Activated CD8-positive, alpha-beta T cell treated with anti-CD3 and anti-CD28 coated beads for 36 hours (primary cell): ENCODE measurements around the gene ATAD3B. TPM values are rescaled to one million over a fixed set of nuclear protein-coding genes. Genes with fewer than 3 reads are reported as not detected.

Experiments used
- ATAC-seq: fragments of 200-7000 bp; cut with Tn5 transposase; one replicate; pipeline ENCODE4 v1.10.0; 2021; ENCODE audit warnings: mild to moderate bottlenecking, moderate library complexity
- CTCF ChIA-PET: fragments of 350-600 bp; sonication (Branson Sonifier 250); formaldehyde crosslinking; loops from one replicate; lab custom pipeline; 2021; ENCODE audit warnings: antibody characterized with exemption; lab: Charles Lee
- POLR2A ChIA-PET: fragments of 350-600 bp; sonication (Branson Sonifier 250); formaldehyde crosslinking; loops from one replicate; lab custom pipeline; 2021; ENCODE audit warnings: antibody characterized with exemption; lab: Charles Lee
- DNase-seq: peaks from one replicate; pipeline ENCODE4 v3.0.0-alpha.2; 2020
- H3K27ac Mint-ChIP-seq: one replicate; pipeline ENCODE4 v1.8.0; 2021; ENCODE audit warnings: mild to moderate bottlenecking, mixed read lengths
- H3K27me3 Mint-ChIP-seq: one replicate; pipeline ENCODE4 v1.8.0; 2021; ENCODE audit warnings: mixed read lengths
- H3K36me3 Mint-ChIP-seq: one replicate; pipeline ENCODE4 v1.8.0; 2021; ENCODE audit warnings: low read depth, mixed read lengths
- H3K4me1 Mint-ChIP-seq: one replicate; pipeline ENCODE4 v1.8.0; 2021; ENCODE audit warnings: low read depth, mixed read lengths
- H3K4me3 Mint-ChIP-seq: one replicate; pipeline ENCODE4 v1.8.0; 2021; ENCODE audit warnings: mild to moderate bottlenecking, moderate library complexity, mixed read lengths
- H3K9me3 Mint-ChIP-seq: one replicate; pipeline ENCODE4 v1.8.0; 2021; ENCODE audit warnings: mixed read lengths
- intact Hi-C: fragments of 100-400 bp; cut with micrococcal nuclease; formaldehyde crosslinking; loops from one replicate; pipeline ENCODE4 v1.10.0; 2022
- total RNA-seq, 2 experiments: library from RNA; stranded (reverse); gene quantifications; one replicate each; pipeline ENCODE4 v1.2.3, GENCODE V29; 2021
- TF ChIP-seq, protein P1 (sequence below): fragments of 200-600 bp; IDR thresholded peaks from one replicate; pipeline ENCODE4 v1.8.0; 2022; ENCODE audit warnings: antibody characterized with exemption, mild to moderate bottlenecking

The ATAD3B gene
- total RNA-seq, 2 experiments from 2014 or later: 42.5 to 48.1 TPM

DNA sequence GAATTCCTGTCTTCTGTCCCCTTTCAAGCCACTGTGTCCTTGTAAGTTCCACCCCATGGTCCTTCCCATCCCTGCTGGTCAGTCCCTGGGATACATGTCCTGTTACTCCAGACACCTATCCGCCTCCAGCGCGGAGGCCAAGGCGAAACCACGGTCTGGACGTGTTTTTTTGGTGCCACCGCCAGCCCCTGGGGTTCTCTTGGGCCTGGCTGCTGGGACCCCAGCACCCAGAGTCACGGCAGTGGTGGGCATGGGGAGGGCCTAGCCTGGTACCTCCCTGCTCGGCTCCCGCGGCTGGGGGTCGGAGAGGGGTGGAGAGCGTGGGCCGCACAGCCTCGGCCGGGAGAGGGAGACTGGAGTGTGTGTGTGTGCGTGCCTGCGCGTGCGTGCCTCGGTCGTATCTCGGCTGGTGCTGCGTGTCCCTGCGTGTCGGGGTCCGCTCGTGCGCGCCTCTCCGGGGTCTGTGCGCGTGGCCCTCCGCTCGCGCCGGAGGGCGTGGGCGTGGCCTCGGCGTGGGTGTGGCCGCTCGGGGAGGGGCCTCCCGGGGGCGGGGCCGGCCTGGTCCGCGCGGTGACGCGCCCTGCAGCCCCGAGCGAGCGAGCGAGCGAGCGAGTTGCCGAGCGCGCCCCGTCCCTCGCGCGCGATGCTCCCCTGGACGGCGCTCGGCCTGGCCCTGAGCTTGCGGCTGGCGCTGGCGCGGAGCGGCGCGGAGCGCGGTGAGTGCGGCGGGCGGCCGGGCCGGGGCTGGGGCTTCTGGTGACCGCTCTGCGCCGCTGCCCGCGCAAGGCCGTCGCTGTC is 36.3 kb upstream of the ATAD3B start, which contains the start of gene VWA1:
VWA1 (plus strand) TSS at position 585 of the 798 bp plus-strand sequence; CDS start at position 644, 59 bp downstream.
- ChIA-PET POLR2A (interaction anchor here (2.8 kb wide), 1 partner anchor 35 kb away, joined by 8 read pairs; the partner anchor contains the start of gene CCNL2), CTCF (no interaction called here)
- ATAC-seq (peak; percentile 68), DNase-seq (peak; percentile 71)
- TF ChIP-seq, protein P1, sequence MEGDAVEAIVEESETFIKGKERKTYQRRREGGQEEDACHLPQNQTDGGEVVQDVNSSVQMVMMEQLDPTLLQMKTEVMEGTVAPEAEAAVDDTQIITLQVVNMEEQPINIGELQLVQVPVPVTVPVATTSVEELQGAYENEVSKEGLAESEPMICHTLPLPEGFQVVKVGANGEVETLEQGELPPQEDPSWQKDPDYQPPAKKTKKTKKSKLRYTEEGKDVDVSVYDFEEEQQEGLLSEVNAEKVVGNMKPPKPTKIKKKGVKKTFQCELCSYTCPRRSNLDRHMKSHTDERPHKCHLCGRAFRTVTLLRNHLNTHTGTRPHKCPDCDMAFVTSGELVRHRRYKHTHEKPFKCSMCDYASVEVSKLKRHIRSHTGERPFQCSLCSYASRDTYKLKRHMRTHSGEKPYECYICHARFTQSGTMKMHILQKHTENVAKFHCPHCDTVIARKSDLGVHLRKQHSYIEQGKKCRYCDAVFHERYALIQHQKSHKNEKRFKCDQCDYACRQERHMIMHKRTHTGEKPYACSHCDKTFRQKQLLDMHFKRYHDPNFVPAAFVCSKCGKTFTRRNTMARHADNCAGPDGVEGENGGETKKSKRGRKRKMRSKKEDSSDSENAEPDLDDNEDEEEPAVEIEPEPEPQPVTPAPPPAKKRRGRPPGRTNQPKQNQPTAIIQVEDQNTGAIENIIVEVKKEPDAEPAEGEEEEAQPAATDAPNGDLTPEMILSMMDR: no peak
- peaks cover 21% of the 10 kb centered on the region for H3K27me3 Mint-ChIP-seq
- no peaks in the 10 kb centered on the region for H3K9me3 Mint-ChIP-seq
- intact Hi-C loops: no loop called here
- peak within 1 kb of the TSS; percentile 57 for H3K4me3 Mint-ChIP-seq
- H3K27ac Mint-ChIP-seq: no peak within 1 kb of the TSS
- H3K36me3 Mint-ChIP-seq: no peaks in the 10 kb centered on the region
- H3K4me1 Mint-ChIP-seq: peaks cover 10% of the 10 kb centered on the region

DNA sequence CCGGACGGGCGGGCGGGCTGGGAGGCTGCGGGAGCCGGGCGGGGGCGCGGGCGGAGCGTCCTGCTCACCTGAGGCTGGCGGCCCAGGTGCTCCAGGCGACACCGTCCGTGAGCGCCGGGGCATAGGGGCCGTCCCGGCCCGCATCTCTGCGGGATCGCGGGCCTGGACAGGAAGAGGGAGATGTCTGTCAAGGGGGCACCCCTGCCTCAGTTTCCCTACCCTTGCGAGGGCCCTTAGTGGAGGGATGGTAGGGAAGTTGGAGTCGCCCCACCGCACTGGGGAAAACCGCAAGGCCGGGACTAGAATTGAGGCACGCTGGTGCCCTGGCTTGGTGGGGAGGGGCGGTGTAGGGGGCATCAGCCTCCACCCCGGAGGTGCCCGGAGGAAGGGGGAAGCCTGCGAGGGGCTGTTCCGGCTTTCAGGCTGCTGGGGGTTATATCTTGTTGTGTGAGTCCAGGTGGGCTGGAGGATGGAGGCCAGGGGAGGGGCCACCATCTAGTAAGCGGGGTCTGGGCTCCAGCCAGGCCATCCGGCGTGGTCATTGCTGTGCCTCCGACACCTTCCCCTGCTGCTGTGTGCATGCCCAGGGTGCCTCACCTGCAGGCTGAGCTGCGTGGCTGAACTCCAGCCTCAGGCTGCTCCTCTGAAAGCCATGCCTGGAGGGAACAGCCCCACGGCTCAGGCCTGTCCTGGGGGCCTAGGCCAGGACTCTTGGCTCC is 35.5 kb upstream of the ATAD3B start:
- Mint-ChIP-seq H3K4me1 (peaks cover 14% of the 10 kb centered on the region), H3K27me3 (peaks cover 21% of the 10 kb centered on the region), H3K4me3 (peak overlapping the region; percentile 53), H3K9me3 (no peaks in the 10 kb centered on the region), H3K27ac (no peak overlapping the region), H3K36me3 (no peaks in the 10 kb centered on the region)
- no peak for ATAC-seq
- no peak for DNase-seq
- intact Hi-C loops: no loop called here
- TF ChIP-seq, protein P1: no peak
- ChIA-PET POLR2A (no interaction called here), CTCF (interaction anchor here (1.1 to 1.3 kb wide), 2 partner anchors 20 to 29 kb away, joined by 3 read pairs; partner anchors contain the start of gene MRPL20)

DNA sequence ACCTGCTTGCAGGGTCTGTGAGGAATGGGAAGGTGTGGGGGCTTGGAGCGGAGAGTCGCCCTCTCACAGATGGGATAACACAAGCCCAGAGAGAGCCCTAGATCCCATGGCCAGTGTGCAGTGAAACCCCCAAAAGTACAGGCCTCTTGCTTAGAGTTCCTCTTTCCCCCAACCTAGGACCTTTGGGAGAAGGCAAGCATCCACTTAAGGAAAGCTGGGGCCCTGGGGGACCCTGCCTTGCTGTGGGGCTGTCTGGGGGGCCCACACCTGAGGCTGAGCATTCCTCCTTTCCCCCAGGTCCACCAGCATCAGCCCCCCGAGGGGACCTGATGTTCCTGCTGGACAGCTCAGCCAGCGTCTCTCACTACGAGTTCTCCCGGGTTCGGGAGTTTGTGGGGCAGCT is 34.9 kb upstream of the ATAD3B start:
- no peak for DNase-seq
- intact Hi-C loops: no loop called here
- Mint-ChIP-seq H3K27me3 (peaks cover 19% of the 10 kb centered on the region), H3K4me3 (peak overlapping the region; percentile 53), H3K36me3 (no peaks in the 10 kb centered on the region), H3K4me1 (peaks cover 14% of the 10 kb centered on the region), H3K9me3 (no peaks in the 10 kb centered on the region), H3K27ac (no peak overlapping the region)
- ChIA-PET POLR2A (interaction anchor here (1.1 to 1.8 kb wide), 2 partner anchors 22 to 28 kb away, joined by 3 to 6 read pairs; no protein-coding TSS in a partner anchor), CTCF (interaction anchor here (1.0 to 1.3 kb wide), 3 partner anchors 21 to 64 kb away, joined by 3 to 4 read pairs (median 3); partner anchors contain the start of gene MRPL20)
- TF ChIP-seq, protein P1: no peak
- ATAC-seq: no peak

DNA sequence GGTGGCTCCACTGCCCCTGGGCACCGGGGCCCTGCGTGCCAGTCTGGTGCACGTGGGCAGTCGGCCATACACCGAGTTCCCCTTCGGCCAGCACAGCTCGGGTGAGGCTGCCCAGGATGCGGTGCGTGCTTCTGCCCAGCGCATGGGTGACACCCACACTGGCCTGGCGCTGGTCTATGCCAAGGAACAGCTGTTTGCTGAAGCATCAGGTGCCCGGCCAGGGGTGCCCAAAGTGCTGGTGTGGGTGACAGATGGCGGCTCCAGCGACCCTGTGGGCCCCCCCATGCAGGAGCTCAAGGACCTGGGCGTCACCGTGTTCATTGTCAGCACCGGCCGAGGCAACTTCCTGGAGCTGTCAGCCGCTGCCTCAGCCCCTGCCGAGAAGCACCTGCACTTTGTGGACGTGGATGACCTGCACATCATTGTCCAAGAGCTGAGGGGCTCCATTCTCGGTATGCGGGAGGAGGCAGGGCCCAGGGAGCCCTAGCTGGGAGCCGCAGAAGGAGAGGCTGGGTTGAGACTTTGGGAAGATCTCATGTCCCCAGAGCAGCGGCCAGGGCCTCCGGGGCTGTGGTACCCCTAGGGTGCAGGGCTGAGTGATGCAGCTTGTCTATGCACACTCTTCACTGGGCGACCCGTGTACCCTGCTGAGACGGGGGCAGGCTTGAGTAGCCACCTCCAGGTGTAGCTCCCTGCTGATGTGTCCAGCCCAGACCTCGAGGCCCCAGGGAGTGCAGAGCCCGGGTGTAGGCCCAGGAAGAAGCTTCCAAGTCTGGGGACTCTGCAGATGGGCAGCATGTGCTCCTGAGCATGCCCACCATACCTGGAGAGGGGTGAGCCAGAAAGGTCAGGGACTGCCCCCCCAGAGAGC is 34.3 kb upstream of the ATAD3B start:
- ChIA-PET CTCF (interaction anchor here (1.0 to 1.3 kb wide), 3 partner anchors 21 to 65 kb away, joined by 3 to 4 read pairs (median 3); partner anchors contain the start of gene MRPL20), POLR2A (interaction anchor here (1.1 to 1.8 kb wide), 2 partner anchors 23 to 29 kb away, joined by 3 to 6 read pairs; no protein-coding TSS in a partner anchor)
- TF ChIP-seq, protein P1: no peak
- intact Hi-C loops: no loop called here
- DNase-seq (no peak), ATAC-seq (no peak)
- Mint-ChIP-seq H3K4me3 (no peak overlapping the region), H3K27me3 (peaks cover 18% of the 10 kb centered on the region), H3K9me3 (no peaks in the 10 kb centered on the region), H3K27ac (no peak overlapping the region), H3K36me3 (no peaks in the 10 kb centered on the region), H3K4me1 (peaks cover 14% of the 10 kb centered on the region)
